GM23248 (cell line): ENCODE measurements around the gene RPL31. TPM values are rescaled to one million over a fixed set of nuclear protein-coding genes. Genes with fewer than 3 reads are reported as not detected.

ENCODE experiments used
- DNase-seq: peaks from one replicate; pipeline ENCODE4 v3.0.0-alpha.2; 2015
- H2AFZ ChIP-seq: fragments of 200-600 bp; sonication (generic); 2 replicates; pipeline ENCODE4 v1.6.1; 2016; ENCODE audit warnings: antibody characterized with exemption
- H3F3A ChIP-seq: fragments of 200-600 bp; sonication (generic); 2 replicates; pipeline ENCODE4 v1.6.1; 2016; ENCODE audit warnings: mild to moderate bottlenecking, antibody characterized with exemption, mixed run types; ENCODE audit not compliant: insufficient read depth
- H3K27ac ChIP-seq: fragments of 200-600 bp; sonication (generic); 2 replicates; pipeline ENCODE4 v1.5.1; 2016; ENCODE audit warnings: mild to moderate bottlenecking
- H3K27me3 ChIP-seq: fragments of 200-600 bp; sonication (generic); replicated peaks from 2 replicates; pipeline ENCODE4 v1.6.1; 2016; ENCODE audit warnings: mild to moderate bottlenecking; ENCODE audit not compliant: insufficient read depth
- H3K36me3 ChIP-seq: fragments of 200-600 bp; sonication (generic); 2 replicates; pipeline ENCODE4 v1.6.1; 2016; ENCODE audit warnings: low read depth, mild to moderate bottlenecking
- H3K4me1 ChIP-seq: fragments of 200-600 bp; sonication (generic); 2 replicates; pipeline ENCODE4 v1.6.1; 2016; ENCODE audit warnings: mild to moderate bottlenecking; ENCODE audit not compliant: insufficient read depth
- H3K4me2 ChIP-seq: fragments of 200-600 bp; sonication (generic); one replicate; pipeline ENCODE4 v1.6.1; 2016; ENCODE audit warnings: mild to moderate bottlenecking; ENCODE audit not compliant: unreplicated experiment
- H3K4me3 ChIP-seq: fragments of 200-600 bp; sonication (generic); 2 replicates; pipeline ENCODE4 v1.5.1; 2016; ENCODE audit warnings: mild to moderate bottlenecking
- H3K79me2 ChIP-seq: fragments of 200-600 bp; sonication (generic); 2 replicates; pipeline ENCODE4 v1.6.1; 2016; ENCODE audit warnings: mild to moderate bottlenecking; ENCODE audit not compliant: insufficient read depth
- H3K9ac ChIP-seq: fragments of 200-600 bp; sonication (generic); 2 replicates; pipeline ENCODE4 v1.6.1; 2016; ENCODE audit warnings: mild to moderate bottlenecking
- H3K9me2 ChIP-seq: fragments of 200-600 bp; sonication (generic); 2 replicates; pipeline ENCODE4 v1.6.1; 2016; ENCODE audit warnings: mixed run types, mild to moderate bottlenecking, moderate library complexity; ENCODE audit not compliant: insufficient read depth
- H3K9me3 ChIP-seq: fragments of 200-600 bp; sonication (generic); one replicate; pipeline ENCODE4 v1.6.1; 2017; ENCODE audit warnings: low read depth
- H4K20me1 ChIP-seq: fragments of 200-600 bp; sonication (generic); 2 replicates; pipeline ENCODE4 v1.6.0; 2016; ENCODE audit not compliant: insufficient read depth
- EZH2 ChIP-seq: fragments of 200-600 bp; sonication (generic); IDR thresholded peaks from 2 replicates; pipeline ENCODE4 v1.6.1; 2018; ENCODE audit warnings: antibody characterized with exemption, mild to moderate bottlenecking; ENCODE audit not compliant: insufficient read depth, poor library complexity, severe bottlenecking
- EZH2phosphoT487 ChIP-seq: fragments of 200-600 bp; sonication (generic); IDR thresholded peaks from 2 replicates; pipeline ENCODE4 v1.6.1; 2018; ENCODE audit warnings: antibody characterized with exemption, moderate library complexity, mild to moderate bottlenecking, low read depth; ENCODE audit not compliant: insufficient read depth
- WGBS, 2 experiments: methylation state at CpG; one replicate each; pipeline ENCODE4 v1.1.6; 2015 to 2017; ENCODE audit warnings: low lambda C conversion rate in 2 of 2, low coverage in 1 of 2; ENCODE audit errors: missing lambda C conversion rate in 2 of 2; 5-methylcytosine and 5-hydroxymethylcytosine counted together
- in situ Hi-C: fragments of 300-500 bp; cut with MboI; formaldehyde crosslinking; loops from 2 replicates; pipeline ENCODE4 v1.15.0; 2020
- polyA plus RNA-seq: library from polyadenylated mRNA; unstranded; fragments of >200 nt; fragmentation: Nextera tagmentation; extraction: Ambion mirVana; gene quantifications from 2 replicates; pipeline ENCODE4 v1.2.1, GENCODE V29; 2016
- total RNA-seq: library from RNA; depleted of rRNA; stranded (reverse); fragments of >200 nt; shearing (Covaris generic); gene quantifications from 2 replicates; pipeline ENCODE4 v1.2.3, GENCODE V29; 2014

RPL31 gene
- total and polyA plus RNA-seq, 2 experiments from 2014 or later: 659 to 1,157 TPM

DNA sequence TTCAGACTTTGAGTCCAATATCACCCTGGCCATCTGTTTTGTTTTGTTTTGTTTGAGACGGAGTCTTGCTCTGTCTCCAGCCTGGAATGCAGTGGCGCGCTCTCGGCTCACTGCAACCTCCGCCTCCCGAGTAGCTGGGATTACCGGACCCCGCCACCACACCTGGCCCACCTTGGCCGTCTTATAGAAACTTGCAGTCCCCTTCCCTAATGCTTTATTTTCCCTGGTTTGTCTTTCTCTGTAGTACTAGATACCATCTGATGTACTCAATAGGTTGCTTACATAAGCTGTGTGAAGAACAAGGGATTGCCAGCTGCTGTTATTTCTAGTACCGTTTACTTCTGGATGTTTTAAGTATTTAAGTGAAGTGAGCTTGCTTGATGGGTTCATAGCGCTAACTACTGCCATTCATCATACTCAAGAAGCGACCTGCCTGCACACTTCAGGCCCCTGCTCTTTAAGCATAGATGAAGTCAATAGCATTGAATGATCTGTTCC is 1.2 kb downstream of the RPL31 start:
- WGBS, 2 experiments: 34 to 41% methylated on average over 12 of the region's 12 CpGs
- TF ChIP-seq EZH2phosphoT487 (no peak), EZH2 (no peak)
- Histone ChIP-seq H3K4me2 (peak overlapping the region; percentile 94), H3K4me1 (peaks cover 33% of the 10 kb centered on the region), H2AFZ (no peak overlapping the region), H3K79me2 (peaks cover 61% of the 10 kb centered on the region), H3K4me3 (peak overlapping the region; percentile 97), H3K27me3 (no peaks in the 10 kb centered on the region), H3K9me2 (no peaks in the 10 kb centered on the region), H3K36me3 (peaks cover 51% of the 10 kb centered on the region), H3K9ac (peak overlapping the region; percentile 98), H4K20me1 (0 out of 2 replicates have a peak, but pooled peaks cover 10% of the 10 kb centered on the region), H3F3A (peaks cover 59% of the 10 kb centered on the region), H3K9me3 (no peaks in the 10 kb centered on the region), H3K27ac (peak overlapping the region; percentile 83)
- no peak for DNase-seq
- in situ Hi-C loops: no loop called here

DNA sequence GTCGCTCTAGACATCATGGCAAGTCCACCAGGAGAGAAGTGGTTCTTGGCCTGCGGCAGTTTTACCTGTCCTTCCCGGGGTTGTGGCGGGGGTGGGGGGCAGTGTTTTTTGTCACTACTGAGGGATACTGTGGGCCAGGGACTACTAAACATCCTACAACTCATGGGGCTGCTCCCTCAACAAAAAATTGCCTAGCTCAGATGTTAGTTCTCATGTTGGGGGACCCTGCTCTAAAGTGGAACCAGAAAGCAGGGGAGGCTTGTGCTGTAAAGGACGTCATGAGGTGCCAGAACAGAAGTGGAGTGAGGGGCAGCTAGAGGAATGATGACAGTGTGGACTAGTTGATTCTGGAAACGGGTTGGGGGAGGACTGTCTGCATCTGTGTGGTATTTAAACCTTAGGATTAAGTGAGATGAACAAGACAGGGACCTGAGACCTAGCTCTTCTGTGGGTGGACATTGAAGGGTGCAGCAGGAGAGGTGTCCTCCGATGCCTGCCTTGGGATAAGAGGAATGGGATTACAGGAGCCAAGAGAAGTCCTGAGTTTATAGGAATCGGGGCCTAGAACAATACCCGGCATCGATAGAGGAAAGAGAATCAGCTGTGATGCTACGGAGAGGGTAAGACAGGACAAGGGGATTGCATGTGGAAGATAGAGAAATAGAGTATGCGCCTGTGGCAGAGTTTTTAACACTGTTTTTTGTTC is 2.7 kb downstream of the RPL31 start:
- Histone ChIP-seq H3K4me2 (peak overlapping the region; percentile 94), H3K4me3 (peak overlapping the region; percentile 97), H3K27me3 (no peaks in the 10 kb centered on the region), H3K9me2 (no peaks in the 10 kb centered on the region), H3K36me3 (peaks cover 52% of the 10 kb centered on the region), H3K9ac (peak overlapping the region; percentile 98), H4K20me1 (0 out of 2 replicates have a peak, but pooled peaks cover 10% of the 10 kb centered on the region), H3K9me3 (no peaks in the 10 kb centered on the region), H3K4me1 (peaks cover 30% of the 10 kb centered on the region), H3F3A (peaks cover 66% of the 10 kb centered on the region), H3K27ac (peak overlapping the region; percentile 83; the same call in 1 of the 2 replicates), H3K79me2 (peaks cover 61% of the 10 kb centered on the region), H2AFZ (no peak overlapping the region)
- in situ Hi-C loops: no loop called here
- 81 to 85% methylated on average over 9 to 12 of the region's 12 CpGs for WGBS, 2 experiments
- DNase-seq: no peak
- TF ChIP-seq EZH2 (no peak), EZH2phosphoT487 (no peak)

DNA sequence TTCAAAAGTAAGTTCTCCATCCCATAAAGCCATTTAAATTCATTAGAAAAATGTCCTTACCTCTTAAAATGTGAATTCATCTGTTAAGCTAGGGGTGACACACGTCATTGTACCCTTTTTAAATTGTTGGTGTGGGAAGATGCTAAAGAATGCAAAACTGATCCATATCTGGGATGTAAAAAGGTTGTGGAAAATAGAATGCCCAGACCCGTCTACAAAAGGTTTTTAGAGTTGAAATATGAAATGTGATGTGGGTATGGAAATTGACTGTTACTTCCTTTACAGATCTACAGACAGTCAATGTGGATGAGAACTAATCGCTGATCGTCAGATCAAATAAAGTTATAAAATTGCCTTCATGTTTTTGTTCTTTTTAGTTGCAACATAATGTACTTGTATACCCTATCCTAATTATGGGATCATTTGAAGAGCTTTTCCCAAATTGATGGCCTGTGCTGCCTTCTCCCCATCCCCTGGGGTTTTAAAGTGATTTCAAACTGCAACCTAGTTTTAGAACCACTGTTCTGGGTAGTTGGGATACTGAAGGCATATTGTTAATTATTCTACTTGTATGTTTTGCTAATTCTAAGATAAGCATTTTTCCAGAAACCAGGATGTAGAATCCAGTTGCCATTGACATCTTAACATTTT is 4.1 kb downstream of the RPL31 start:
- no peaks in the 10 kb centered on the region for H3K9me2 ChIP-seq
- peaks cover 56% of the 10 kb centered on the region for H3K36me3 ChIP-seq
- H3K79me2 ChIP-seq: peaks cover 61% of the 10 kb centered on the region
- 0 out of 2 replicates have a peak, but pooled peaks cover 10% of the 10 kb centered on the region for H4K20me1 ChIP-seq
- in situ Hi-C loops: no loop called here
- no peaks in the 10 kb centered on the region for H3K9me3 ChIP-seq
- H3K27ac ChIP-seq: no peak overlapping the region
- no peak overlapping the region for H2AFZ ChIP-seq
- DNase-seq: no peak
- no peak overlapping the region for H3K4me3 ChIP-seq
- no peaks in the 10 kb centered on the region for H3K27me3 ChIP-seq
- no peak for TF ChIP-seq EZH2
- no peak for TF ChIP-seq EZH2phosphoT487
- H3K4me2 ChIP-seq: no peak overlapping the region
- peak overlapping the region; percentile 98; the same call in 1 of the 2 replicates for H3K9ac ChIP-seq
- H3F3A ChIP-seq: peaks cover 79% of the 10 kb centered on the region
- 76 to 77% methylated on average over 4 of the region's 4 CpGs for WGBS, 2 experiments
- peaks cover 30% of the 10 kb centered on the region for H3K4me1 ChIP-seq

DNA sequence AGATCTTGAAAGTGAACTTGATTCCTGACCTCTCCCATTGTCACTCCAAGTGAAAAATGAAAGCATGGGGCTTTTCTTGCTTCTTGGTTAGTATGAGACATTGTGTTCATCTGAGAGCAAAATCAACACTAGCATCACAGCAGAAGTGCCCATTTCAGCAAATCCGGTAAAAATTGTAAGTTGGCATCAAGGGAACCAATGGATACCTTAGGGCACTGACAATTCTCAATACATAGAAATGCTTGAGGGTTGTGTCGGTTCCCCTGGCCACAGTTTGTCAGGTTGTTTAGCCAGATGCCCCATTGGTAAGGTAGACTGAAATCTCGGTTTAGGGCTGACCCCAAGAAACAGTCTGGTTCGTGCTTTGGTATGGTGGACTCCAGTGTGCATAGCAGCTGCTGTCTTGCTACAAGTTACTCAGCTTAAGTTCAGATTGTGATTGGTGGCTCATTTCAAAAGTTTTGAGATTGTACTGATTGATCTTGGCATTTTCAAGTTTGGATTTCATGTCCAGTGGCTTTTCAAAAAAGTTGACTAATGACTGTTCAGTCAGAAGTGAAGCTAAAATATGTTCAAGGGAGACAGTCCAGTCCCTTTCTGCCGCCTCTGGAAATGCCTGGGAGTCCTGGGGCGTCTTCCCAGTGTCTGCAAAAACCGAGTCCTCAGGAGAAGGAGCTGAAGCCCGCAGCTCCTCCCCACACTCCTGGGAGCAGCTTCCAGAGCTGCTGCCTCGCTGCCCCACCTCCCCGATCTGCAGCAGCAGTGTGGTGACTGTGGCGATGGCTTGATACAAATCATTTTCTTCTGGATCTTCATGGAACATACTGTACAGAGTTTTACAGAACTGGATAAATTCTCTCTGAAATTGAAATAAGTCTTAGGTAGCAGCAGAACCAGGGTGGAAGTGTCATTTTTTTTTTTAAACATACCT is 5.6 kb downstream of the RPL31 start:
- H3K36me3 ChIP-seq: peaks cover 56% of the 10 kb centered on the region

More for the DNA sequence above, 5.6 kb downstream of the RPL31 start:
- in situ Hi-C loops: no loop called here
- Histone ChIP-seq H3F3A (peaks cover 91% of the 10 kb centered on the region), H3K9ac (peak overlapping the region; percentile 19; the same call in 1 of the 2 replicates), H3K27ac (peak overlapping the region; percentile 19; the same call in 1 of the 2 replicates), H3K4me3 (no peak overlapping the region), H3K9me2 (no peaks in the 10 kb centered on the region), H3K4me1 (peaks cover 26% of the 10 kb centered on the region), H3K9me3 (no peaks in the 10 kb centered on the region), H4K20me1 (0 out of 2 replicates have a peak, but pooled peaks cover 10% of the 10 kb centered on the region), H3K79me2 (peaks cover 55% of the 10 kb centered on the region), H3K27me3 (no peaks in the 10 kb centered on the region), H2AFZ (no peak overlapping the region), H3K4me2 (no peak overlapping the region)
- 61 to 63% methylated on average over 11 of the region's 11 CpGs for WGBS, 2 experiments
- TF ChIP-seq EZH2 (no peak), EZH2phosphoT487 (no peak)
- DNase-seq: no peak
